Gastroesophageal sphincter (tissue), 4 donors: ENCODE measurements around the gene FCER2. TPM values are rescaled to one million over a fixed set of nuclear protein-coding genes. Genes with fewer than 3 reads are reported as not detected.

Experiments used
- ATAC-seq: fragments of 150-250 bp; one replicate; pipeline ENCODE4 v1.9.1; 2016; ENCODE audit warnings: mild to moderate bottlenecking, moderate library complexity
- H3K27ac ChIP-seq, 4 donors: fragments of 200-600 bp; sonication (generic) in 3 of 4; 1 replicate in 3 of 4; 2 replicates in 1 of 4; pipeline ENCODE4 v1.5.1; 2016 to 2019
- H3K27me3 ChIP-seq: fragments of 200-600 bp; sonication (generic); one replicate; pipeline ENCODE4 v1.5.1; 2019
- H3K36me3 ChIP-seq, 2 donors: fragments of 200-600 bp; sonication (generic); one replicate each; pipeline ENCODE4 v1.5.1; 2019; ENCODE audit warnings: control low read depth in 1 of 2
- H3K4me1 ChIP-seq, 3 donors: fragments of 200-600 bp; sonication (generic); 1 replicate in 2 of 3; 2 replicates in 1 of 3; pipeline ENCODE4 v1.5.1; 2016 to 2019; ENCODE audit warnings: control low read depth in 2 of 3
- H3K4me3 ChIP-seq, 2 donors: fragments of 200-600 bp; sonication (generic); one replicate each; pipeline ENCODE4 v1.5.1; 2019; ENCODE audit warnings: mild to moderate bottlenecking in 1 of 2, moderate library complexity in 1 of 2
- H3K9me3 ChIP-seq, 3 donors: fragments of 200-600 bp; sonication (generic); one replicate each; pipeline ENCODE4 v1.5.1; 2017 to 2019; ENCODE audit warnings: control low read depth in 2 of 3
- EP300 ChIP-seq: sonication (generic); formaldehyde crosslinking; IDR thresholded peaks from one replicate; pipeline ENCODE4 v1.6.1; 2017; ENCODE audit warnings: antibody characterized with exemption, mild to moderate bottlenecking
- POLR2A ChIP-seq, 2 donors: fragments of 450-650 bp; IDR thresholded peaks; one replicate each; pipeline ENCODE4 v1.6.1; 2017; ENCODE audit warnings: antibody characterized with exemption in 2 of 2, mild to moderate bottlenecking in 2 of 2, moderate library complexity in 1 of 2
- POLR2AphosphoS5 ChIP-seq: sonication (generic); formaldehyde crosslinking; IDR thresholded peaks from one replicate; pipeline ENCODE4 v1.6.1; 2017; ENCODE audit warnings: antibody characterized with exemption
- WGBS, 2 donors: methylation state at CpG; one replicate each; pipeline ENCODE4 v1.1.5; 2018; ENCODE audit warnings: low coverage in 1 of 2; 5-methylcytosine and 5-hydroxymethylcytosine counted together
- total RNA-seq, 4 donors: library from RNA; depleted of rRNA; stranded (reverse); fragments of >200 nt; gene quantifications; one replicate each; pipeline ENCODE4 v1.1.0, GENCODE V29; 2016
- TF ChIP-seq, protein P1 (sequence below), 4 experiments: fragments of 200-600 bp in 2 of 4; fragments of 450-650 bp in 2 of 4; sonication (generic) in 1 of 4; IDR thresholded peaks; one replicate each; pipeline ENCODE4 v1.5.1; 2017 to 2019; ENCODE audit warnings: antibody characterized with exemption in 4 of 4, mild to moderate bottlenecking in 2 of 4, moderate library complexity in 2 of 4

The FCER2 gene
- total RNA-seq, 4 donors from 2014 or later = 1.2 TPM; not detected in 3

DNA sequence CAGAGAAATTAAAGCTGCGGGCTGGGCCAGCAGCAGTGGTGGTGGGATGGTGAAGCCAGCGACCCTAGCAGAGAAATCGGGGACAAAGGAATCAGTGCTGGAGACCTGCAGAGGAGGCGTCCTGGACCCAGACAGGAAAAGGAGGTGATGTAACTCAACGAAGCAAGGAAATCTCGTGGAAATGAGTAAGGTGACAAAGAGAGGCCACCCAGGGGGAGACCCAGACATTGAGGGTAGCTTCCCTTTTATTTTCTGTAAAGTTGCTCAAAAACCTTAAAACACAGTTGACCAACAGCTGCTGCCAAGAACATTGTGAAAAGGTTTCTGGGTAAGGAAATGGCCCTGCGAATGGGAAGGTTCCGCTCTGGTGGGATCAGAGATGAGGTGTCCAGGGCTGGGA is 46.4 kb downstream of the FCER2 start:
- H3K9me3 ChIP-seq = no peaks in the 10 kb centered on the region
- no peak overlapping the region for H3K4me3 ChIP-seq
- peaks cover 39% of the 10 kb centered on the region for H3K27me3 ChIP-seq
- WGBS, 2 donors = 65 to 73% methylated on average over 7 to 8 of the region's 8 CpGs
- ATAC-seq = no peak
- TF ChIP-seq, protein P1, sequence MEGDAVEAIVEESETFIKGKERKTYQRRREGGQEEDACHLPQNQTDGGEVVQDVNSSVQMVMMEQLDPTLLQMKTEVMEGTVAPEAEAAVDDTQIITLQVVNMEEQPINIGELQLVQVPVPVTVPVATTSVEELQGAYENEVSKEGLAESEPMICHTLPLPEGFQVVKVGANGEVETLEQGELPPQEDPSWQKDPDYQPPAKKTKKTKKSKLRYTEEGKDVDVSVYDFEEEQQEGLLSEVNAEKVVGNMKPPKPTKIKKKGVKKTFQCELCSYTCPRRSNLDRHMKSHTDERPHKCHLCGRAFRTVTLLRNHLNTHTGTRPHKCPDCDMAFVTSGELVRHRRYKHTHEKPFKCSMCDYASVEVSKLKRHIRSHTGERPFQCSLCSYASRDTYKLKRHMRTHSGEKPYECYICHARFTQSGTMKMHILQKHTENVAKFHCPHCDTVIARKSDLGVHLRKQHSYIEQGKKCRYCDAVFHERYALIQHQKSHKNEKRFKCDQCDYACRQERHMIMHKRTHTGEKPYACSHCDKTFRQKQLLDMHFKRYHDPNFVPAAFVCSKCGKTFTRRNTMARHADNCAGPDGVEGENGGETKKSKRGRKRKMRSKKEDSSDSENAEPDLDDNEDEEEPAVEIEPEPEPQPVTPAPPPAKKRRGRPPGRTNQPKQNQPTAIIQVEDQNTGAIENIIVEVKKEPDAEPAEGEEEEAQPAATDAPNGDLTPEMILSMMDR (IDR thresholded peaks at IDR 0.05) = no peak
- TF ChIP-seq POLR2AphosphoS5 = no peak
- TF ChIP-seq EP300 = no peak
- TF ChIP-seq POLR2A (IDR thresholded peaks at IDR 0.05) = no peak
- no peaks in the 10 kb centered on the region for H3K36me3 ChIP-seq
- peaks cover 0 to 9% (median 0%) of the 10 kb centered on the region in 3 donors for H3K4me1 ChIP-seq
- H3K27ac ChIP-seq = no peak overlapping the region

DNA sequence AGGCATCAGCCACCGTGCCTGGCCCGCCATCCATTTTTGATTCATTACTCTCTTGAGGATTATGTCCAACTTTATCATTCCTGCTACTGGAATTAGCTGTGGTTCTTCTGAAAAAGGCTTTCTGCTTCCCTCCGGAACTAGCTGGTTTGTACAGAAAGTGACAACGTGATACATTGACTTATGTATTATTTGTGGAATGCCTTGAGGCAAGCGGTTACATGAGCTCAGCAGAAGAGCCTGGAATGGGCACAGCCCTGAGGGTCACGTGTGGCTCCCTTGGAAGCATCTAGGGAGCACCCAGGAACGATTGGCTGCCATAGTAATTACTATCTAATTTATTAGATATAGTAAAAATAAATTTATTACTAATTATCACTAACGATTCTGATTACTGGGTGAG is 47.5 kb downstream of the FCER2 start:
- Histone ChIP-seq H3K4me3 (no peak overlapping the region), H3K27ac (no peak overlapping the region), H3K27me3 (peaks cover 39% of the 10 kb centered on the region), H3K36me3 (no peaks in the 10 kb centered on the region), H3K9me3 (no peaks in the 10 kb centered on the region), H3K4me1 (peaks cover 0 to 9% (median 0%) of the 10 kb centered on the region in 3 donors)
- ATAC-seq = no peak
- WGBS, 2 donors = 40 to 50% methylated on average over 8 of the region's 8 CpGs
- TF ChIP-seq EP300 (no peak), POLR2AphosphoS5 (no peak), POLR2A (IDR thresholded peaks at IDR 0.05) (no peak)
- TF ChIP-seq, protein P1 (IDR thresholded peaks at IDR 0.05) = no peak

DNA sequence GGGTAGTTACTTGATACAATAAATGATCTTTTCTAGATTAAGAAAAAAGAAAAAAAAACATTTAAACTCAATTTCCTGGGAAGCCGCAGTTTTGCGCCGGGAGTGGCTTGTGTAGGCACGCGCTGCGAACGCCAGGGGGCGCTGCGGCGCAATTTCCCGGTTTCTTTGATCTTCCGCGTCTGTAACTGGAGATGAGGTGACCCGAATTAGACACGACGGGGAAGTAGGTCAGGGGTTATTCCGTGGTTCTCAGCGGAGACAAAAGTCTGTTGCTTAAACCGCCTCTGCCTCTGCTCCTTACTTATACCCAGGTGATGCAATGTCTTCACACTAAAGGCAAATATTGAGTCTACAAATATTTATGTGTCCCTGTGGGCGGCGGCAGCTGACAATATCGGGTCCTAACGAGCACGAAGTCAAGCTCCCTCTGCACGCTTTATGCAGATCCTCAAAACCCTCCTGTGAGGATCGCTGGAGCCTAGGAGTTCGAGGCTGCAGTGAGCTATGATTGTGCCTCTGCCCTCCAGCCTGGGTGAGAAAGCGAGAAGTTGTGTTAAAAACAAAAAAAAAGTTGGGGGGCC is 49.8 kb downstream of the FCER2 start:
- no peak for TF ChIP-seq EP300
- TF ChIP-seq, protein P1 (IDR thresholded peaks at IDR 0.05) = peak in 3 of 4 experiments; percentile 90 to 96 (median 93)
- 0 to 3% methylated on average over 6 to 28 of the region's 28 CpGs for WGBS, 2 donors
- ATAC-seq = peak; percentile 90
- H3K4me3 ChIP-seq = peak overlapping the region in 1 of 2 donors; percentile 18
- peaks cover 44% of the 10 kb centered on the region for H3K27me3 ChIP-seq
- no peaks in the 10 kb centered on the region for H3K36me3 ChIP-seq
- H3K9me3 ChIP-seq = no peaks in the 10 kb centered on the region
- H3K4me1 ChIP-seq = peaks cover 0 to 9% (median 0%) of the 10 kb centered on the region in 3 donors
- H3K27ac ChIP-seq = no peak overlapping the region

DNA sequence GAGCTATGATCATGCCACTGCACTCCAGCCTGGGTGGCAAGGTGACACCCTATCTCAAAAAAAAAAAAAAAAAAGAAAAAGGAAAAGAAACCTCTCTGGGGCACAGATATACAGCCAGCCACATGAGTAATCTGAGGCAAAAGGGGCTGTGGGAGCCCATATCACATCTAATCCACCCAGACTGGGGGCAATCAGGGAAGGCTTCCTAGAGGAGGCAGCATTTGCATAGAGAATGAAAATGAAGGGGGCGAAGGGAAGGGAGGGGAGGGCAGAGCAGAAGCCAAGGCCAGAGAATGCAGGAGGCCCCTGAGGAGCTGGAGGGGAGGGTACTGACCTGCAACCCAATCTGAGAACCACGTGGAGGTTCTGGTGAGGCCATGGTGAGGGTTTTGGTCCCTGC is 51.8 kb downstream of the FCER2 start:
- no peak overlapping the region for H3K27ac ChIP-seq
- ATAC-seq = no peak
- no peaks in the 10 kb centered on the region for H3K9me3 ChIP-seq
- 8 to 50% methylated on average over 1 to 2 of the region's 2 CpGs for WGBS, 2 donors
- H3K4me3 ChIP-seq = no peak overlapping the region
- H3K36me3 ChIP-seq = no peaks in the 10 kb centered on the region
- peaks cover 64% of the 10 kb centered on the region for H3K27me3 ChIP-seq
- TF ChIP-seq EP300 (no peak), POLR2A (IDR thresholded peaks at IDR 0.05) (no peak), POLR2AphosphoS5 (no peak)
- TF ChIP-seq, protein P1 (IDR thresholded peaks at IDR 0.05) = no peak
- H3K4me1 ChIP-seq = peaks cover 0 to 9% (median 0%) of the 10 kb centered on the region in 3 donors

DNA sequence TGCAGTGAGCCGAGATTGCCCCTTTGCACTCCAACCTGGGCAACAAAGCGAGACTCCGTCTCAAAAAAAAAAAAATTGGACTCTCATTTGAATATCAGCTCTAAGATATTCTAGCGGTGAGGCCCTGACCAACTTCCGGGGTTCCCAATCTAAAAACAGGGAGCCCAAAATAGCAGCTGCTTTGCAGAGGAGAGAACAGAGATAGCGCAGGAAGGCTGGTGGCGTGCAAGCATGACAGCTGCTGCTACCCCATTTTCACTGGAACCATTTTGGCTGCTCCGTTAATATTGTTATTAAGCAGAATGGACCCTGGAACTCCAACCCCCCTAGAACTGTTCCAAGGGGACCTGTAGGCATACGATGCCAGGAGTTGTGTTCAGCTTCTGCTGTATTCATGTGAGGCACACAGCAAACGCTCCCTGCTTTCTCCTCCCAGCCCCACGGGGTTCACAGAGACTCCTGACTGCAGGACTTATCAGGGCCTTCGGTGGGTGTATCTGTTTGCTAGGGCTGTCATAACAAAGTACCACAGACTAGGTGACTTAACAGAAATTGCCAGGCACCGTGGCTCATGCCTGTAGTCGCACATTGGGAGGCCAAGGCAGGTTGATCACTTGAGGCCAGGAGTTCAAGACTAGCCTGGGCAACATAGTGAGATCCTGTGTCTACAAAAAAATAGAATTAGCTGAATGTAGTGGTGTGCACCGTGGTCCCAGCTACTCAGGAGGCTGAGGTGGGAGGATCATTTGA is 53.5 kb downstream of the FCER2 start:
- H3K27me3 ChIP-seq = peaks cover 81% of the 10 kb centered on the region
- H3K27ac ChIP-seq = no peak overlapping the region
- TF ChIP-seq EP300 (no peak), POLR2AphosphoS5 (no peak)
- peaks cover 0 to 9% (median 0%) of the 10 kb centered on the region in 3 donors for H3K4me1 ChIP-seq
- no peak for ATAC-seq
- no peaks in the 10 kb centered on the region for H3K36me3 ChIP-seq
- no peak overlapping the region for H3K4me3 ChIP-seq
- 86 to 91% methylated on average over 9 of the region's 15 CpGs for WGBS, 2 donors
- no peaks in the 10 kb centered on the region for H3K9me3 ChIP-seq
